H1 (cell line): ENCODE results near the gene CHI3L1. TPM values are rescaled to one million over a fixed set of nuclear protein-coding genes. Genes with fewer than 3 reads are reported as not detected.

Experiments used
- GABPA ChIP-seq: IDR thresholded peaks from 2 replicates; pipeline ENCODE4 v1.6.1; 2011; ENCODE audit warnings: mild to moderate bottlenecking, low read length, moderate library complexity, borderline replicate concordance; ENCODE audit not compliant: insufficient read depth
- HDAC2 ChIP-seq, 2 experiments: fragments of 300-600 bp in 1 of 2; sonication (generic) in 1 of 2; IDR thresholded peaks; 2 replicates each; pipeline ENCODE4 v1.6.1; 2011 to 2012; ENCODE audit warnings: low read depth in 2 of 2, low read length in 2 of 2, mild to moderate bottlenecking in 2 of 2, moderate library complexity in 2 of 2, borderline replicate concordance in 1 of 2, inconsistent platforms in 1 of 2
- NANOG ChIP-seq: IDR thresholded peaks from 2 replicates; pipeline ENCODE4 v1.6.1; 2011; ENCODE audit warnings: low read length, low read depth, mild to moderate bottlenecking, inconsistent platforms; ENCODE audit not compliant: insufficient read depth, poor library complexity, severe bottlenecking
- RBBP5 ChIP-seq: IDR thresholded peaks from 2 replicates; pipeline ENCODE4 v1.7.1; 2012; ENCODE audit warnings: low read depth, mild to moderate bottlenecking, inconsistent platforms, low read length, moderate library complexity, borderline replicate concordance
- SIN3A ChIP-seq, 2 experiments: IDR thresholded peaks in 1 of 2; conservative IDR thresholded peaks in 1 of 2; 2 replicates each; pipeline ENCODE4 v1.6.1; 2011 to 2012; ENCODE audit warnings: low read length in 2 of 2, improper control_type of control experiment in 1 of 2, low read depth in 1 of 2, mild to moderate bottlenecking in 1 of 2
- SIRT6 ChIP-seq: IDR thresholded peaks from one replicate; pipeline ENCODE4 v1.7.1; 2012; ENCODE audit warnings: low read length, inconsistent platforms
- SIX5 ChIP-seq: IDR thresholded peaks from 2 replicates; pipeline ENCODE4 v1.6.1; 2011; ENCODE audit warnings: mild to moderate bottlenecking, low read depth, low read length
- TCF12 ChIP-seq: IDR thresholded peaks from 2 replicates; pipeline ENCODE4 v1.6.1; 2011; ENCODE audit warnings: low read depth, mild to moderate bottlenecking, low read length
- USF2 ChIP-seq: IDR thresholded peaks from 2 replicates; pipeline ENCODE4 v1.6.1; 2011; ENCODE audit warnings: low read length, improper control_type of control experiment
- polyA plus RNA-seq, 7 experiments: library from polyadenylated mRNA; depleted of rRNA in 3 of 7; stranded (reverse) in 5 of 7; unstranded in 2 of 7; fragments of >200 nt in 5 of 7; fragments of 200-250 nt in 2 of 7; gene quantifications; 1 replicate in 5 of 7; 2 replicates in 1 of 7; 4 replicates in 1 of 7; pipeline versions ENCODE4 v1.2.1 to v1.2.3, GENCODE V29; 2011 to 2013; ENCODE audit warnings: missing spikeins in 2 of 7, mixed read lengths in 2 of 7
- total RNA-seq: library from RNA; stranded (reverse); fragmentation: NEBNext Ultra II Directional; extraction: Animal tissue kit (Norgen Biotek cat#: 25700); gene quantifications from 2 replicates; pipeline ENCODE4 v1.2.1, GENCODE V29; 2021

CHI3L1 gene
- total and polyA plus RNA-seq, 2 of the 8 experiments (the other 6 are each of a cell fraction or from before 2014, with no cell fraction given) = 1.0 TPM; not detected in 1

GRCh38 chr1:203180611-203181330 lies 5.7 kb downstream of the CHI3L1 start (continued):
- TF ChIP-seq NANOG = no peak
- TF ChIP-seq SIX5 = no peak
- TF ChIP-seq HDAC2 (IDR thresholded peaks at IDR 0.05; ENCODE audit: borderline replicate concordance in 1 of 2, low read depth in 2 of 2, low read length in 2 of 2) = no peak
- no peak for TF ChIP-seq RBBP5
- no peak for TF ChIP-seq GABPA
- no peak for TF ChIP-seq USF2
- no peak for TF ChIP-seq TCF12
- TF ChIP-seq SIRT6 = no peak
- TF ChIP-seq SIN3A (conservative IDR thresholded peaks at IDR 0.05 in 1 of 2, IDR thresholded peaks at IDR 0.05 in 1 of 2; ENCODE audit: low read depth in 1 of 2, low read length in 2 of 2) = no peak
